OCI-LY3 (cell line): ENCODE results near the gene PCP4L1.
"Not testable (repeated sequence)": the region's sequence is repeated elsewhere in the genome, so short reads cannot be mapped to it uniquely, and the experiment has no call there.

ENCODE experiments used
- H2AFZ ChIP-seq: fragments of 200-600, 300-600 bp; shearing (Covaris generic); 2 replicates; pipeline ENCODE4 v1.6.0; 2014; ENCODE audit warnings: antibody characterized with exemption, low read depth, low read length
- H3K27ac ChIP-seq: fragments of 200-600, 300-600 bp; sonication (generic); 2 replicates; pipeline ENCODE4 v1.5.1; 2014; ENCODE audit warnings: mild to moderate bottlenecking, low read length, moderate library complexity, mixed read lengths
- H3K27me3 ChIP-seq: fragments of 200-600, 300-600 bp; sonication (generic); 2 replicates; pipeline ENCODE4 v1.6.1; 2014; ENCODE audit warnings: low read depth, low read length, mixed read lengths
- H3K36me3 ChIP-seq: fragments of 200-600, 300-600 bp; sonication (generic); replicated peaks from 2 replicates; pipeline ENCODE3; 2014; ENCODE audit warnings: low read depth, low read length, mixed read lengths
- H3K4me1 ChIP-seq: fragments of 300-600, 200-600 bp; sonication (generic); 2 replicates; pipeline ENCODE4 v1.6.1; 2014; ENCODE audit warnings: low read length, mixed read lengths
- H3K4me2 ChIP-seq: fragments of 200-600, 300-600 bp; sonication (generic); 2 replicates; pipeline ENCODE4 v1.6.1; 2014; ENCODE audit warnings: low read length, mixed read lengths
- H3K4me3 ChIP-seq: fragments of 300-600, 200-600 bp; sonication (generic); 2 replicates; pipeline ENCODE4 v1.5.1; 2014; ENCODE audit warnings: antibody characterized with exemption, mild to moderate bottlenecking, low read length, moderate library complexity
- H3K79me2 ChIP-seq: fragments of 300-600, 200-600 bp; shearing (Covaris generic); 2 replicates; pipeline ENCODE4 v1.6.1; 2014; ENCODE audit warnings: mild to moderate bottlenecking, low read length, mixed read lengths
- H3K9ac ChIP-seq: fragments of 300-600, 200-600 bp; shearing (Covaris generic); 2 replicates; pipeline ENCODE4 v1.6.0; 2014; ENCODE audit warnings: mild to moderate bottlenecking, low read length, moderate library complexity
- H3K9me3 ChIP-seq: fragments of 200-600, 300-600 bp; shearing (Covaris generic); 2 replicates; pipeline ENCODE4 v1.6.1; 2014; ENCODE audit warnings: low read length, mixed read lengths; ENCODE audit not compliant: insufficient read depth
- H4K20me1 ChIP-seq: fragments of 200-600, 300-600 bp; sonication (generic); 2 replicates; pipeline ENCODE4 v1.6.1; 2016; ENCODE audit warnings: low read length, mixed read lengths; ENCODE audit not compliant: insufficient read depth
- CTCF ChIP-seq: fragments of 200-600, 300-600 bp; sonication (generic); IDR thresholded peaks from 2 replicates; pipeline ENCODE4 v1.5.1; 2014; ENCODE audit warnings: antibody characterized with exemption, low read length, low read depth
- EZH2phosphoT487 ChIP-seq: fragments of 200-600 bp; shearing (Covaris generic); IDR thresholded peaks from 2 replicates; pipeline ENCODE4 v1.6.1; 2018; ENCODE audit warnings: antibody characterized with exemption, mixed run types, low read depth

The PCP4L1 gene

DNA sequence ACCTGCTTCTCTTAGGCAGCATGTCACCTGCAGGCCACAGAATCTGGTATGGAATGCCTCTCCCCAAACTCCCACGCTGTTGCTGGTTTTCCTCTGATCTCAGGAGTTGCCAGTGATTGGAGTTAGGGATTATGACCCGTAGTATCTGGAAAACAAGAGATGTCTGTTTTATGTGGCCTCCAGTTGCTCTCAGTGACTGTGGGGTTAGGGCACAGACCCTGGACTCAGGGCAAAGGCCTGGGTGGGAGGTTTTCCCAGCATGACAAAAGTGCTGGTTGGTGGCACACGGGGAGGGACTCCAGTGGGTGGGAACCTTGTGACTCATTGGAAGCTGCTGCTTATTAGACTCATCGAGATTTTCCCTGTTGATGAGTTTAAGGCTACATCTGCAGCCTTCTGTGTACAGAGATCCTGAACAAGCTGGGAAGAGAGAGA, 20.5 kb upstream of the PCP4L1 start, which contains the start of gene NR1I3:
Gene NR1I3, minus strand, starts transcription at position 165 of the 435 bp plus-strand sequence. CDS start 1,638 bp downstream, outside the sequence.
- no peak within 1 kb of the TSS for H3K9ac ChIP-seq
- no peak within 1 kb of the TSS for H2AFZ ChIP-seq
- H3K79me2 ChIP-seq: no peaks in the 10 kb centered on the region
- peaks cover 8% of the 10 kb centered on the region; the same call in 1 of the 2 replicates for H3K27me3 ChIP-seq
- no peaks in the 10 kb centered on the region for H3K9me3 ChIP-seq
- H4K20me1 ChIP-seq: no peaks in the 10 kb centered on the region
- no peak within 1 kb of the TSS for H3K27ac ChIP-seq
- no peak within 1 kb of the TSS for H3K4me3 ChIP-seq
- no peaks in the 10 kb centered on the region for H3K36me3 ChIP-seq
- H3K4me1 ChIP-seq: peaks cover 8% of the 10 kb centered on the region; the same call in 1 of the 2 replicates
- no peak within 1 kb of the TSS for H3K4me2 ChIP-seq
- no peak for TF ChIP-seq CTCF
- no peak for TF ChIP-seq EZH2phosphoT487

GRCh38 chr1:161241682-161242081, 16.9 kb upstream of the PCP4L1 start:
- no peak overlapping the region for H3K9ac ChIP-seq
- H3K9me3 ChIP-seq: no peaks in the 10 kb centered on the region
- no peak for TF ChIP-seq EZH2phosphoT487
- TF ChIP-seq CTCF: no peak
- no peak overlapping the region for H3K27ac ChIP-seq
- H3K4me3 ChIP-seq: no peak overlapping the region
- H4K20me1 ChIP-seq: no peaks in the 10 kb centered on the region
- H3K4me2 ChIP-seq: no peak overlapping the region
- H3K27me3 ChIP-seq: no peaks in the 10 kb centered on the region
- no peaks in the 10 kb centered on the region for H3K36me3 ChIP-seq
- no peaks in the 10 kb centered on the region for H3K79me2 ChIP-seq
- H3K4me1 ChIP-seq: peaks cover 8% of the 10 kb centered on the region; the same call in 1 of the 2 replicates
- no peak overlapping the region for H2AFZ ChIP-seq

DNA sequence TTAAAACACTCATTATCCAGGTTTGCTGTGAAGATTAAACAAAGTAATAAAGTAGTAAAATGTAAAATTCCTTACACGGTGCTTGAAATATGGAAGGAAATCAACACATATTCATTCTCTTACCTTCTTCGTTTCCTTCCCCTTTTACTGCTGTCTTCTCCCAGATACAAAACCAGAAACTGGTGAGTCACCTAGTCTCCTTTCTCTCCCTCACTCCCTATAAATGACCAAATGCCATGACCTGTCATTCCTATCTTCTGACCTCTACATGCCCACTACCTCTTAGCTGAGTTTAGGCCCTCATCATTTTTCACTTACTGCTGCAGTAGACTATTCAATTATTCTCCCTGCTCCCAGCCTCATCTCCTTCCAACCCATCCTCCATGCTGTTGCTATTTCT, 16.2 kb upstream of the PCP4L1 start:
- Histone ChIP-seq H3K27me3 (no peaks in the 10 kb centered on the region), H2AFZ (no peak overlapping the region), H3K4me2 (no peak overlapping the region), H3K79me2 (no peaks in the 10 kb centered on the region), H3K4me1 (peaks cover 8% of the 10 kb centered on the region; the same call in 1 of the 2 replicates), H4K20me1 (no peaks in the 10 kb centered on the region), H3K27ac (no peak overlapping the region), H3K9me3 (no peaks in the 10 kb centered on the region), H3K36me3 (no peaks in the 10 kb centered on the region), H3K4me3 (no peak overlapping the region), H3K9ac (no peak overlapping the region)
- TF ChIP-seq CTCF (no peak), EZH2phosphoT487 (no peak)

DNA sequence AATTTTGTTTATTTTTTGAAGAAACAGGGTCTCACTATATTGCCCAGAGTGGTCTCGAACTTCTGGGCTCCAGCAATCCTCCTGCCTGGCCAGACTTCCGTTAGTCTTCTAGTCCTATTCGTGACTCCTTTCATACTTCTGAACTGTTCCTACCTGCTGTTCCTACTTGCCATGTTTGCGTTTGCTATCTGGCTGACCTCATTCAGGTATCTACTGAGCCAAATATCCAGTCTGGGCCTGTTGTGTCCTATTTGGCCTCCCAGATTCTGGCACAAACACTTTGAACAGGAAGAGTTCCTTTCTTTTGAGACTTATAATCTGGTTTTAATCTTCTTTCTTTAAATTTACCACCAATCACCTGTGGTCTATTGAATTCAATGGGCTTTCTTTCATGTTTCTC, 13.7 kb upstream of the PCP4L1 start:
- Histone ChIP-seq H3K36me3 (no peaks in the 10 kb centered on the region), H3K4me3 (no peak overlapping the region), H4K20me1 (no peaks in the 10 kb centered on the region), H3K4me2 (no peak overlapping the region), H3K79me2 (no peaks in the 10 kb centered on the region), H3K4me1 (peaks cover 8% of the 10 kb centered on the region; the same call in 1 of the 2 replicates), H2AFZ (no peak overlapping the region), H3K27me3 (no peaks in the 10 kb centered on the region), H3K9me3 (no peaks in the 10 kb centered on the region), H3K9ac (no peak overlapping the region), H3K27ac (no peak overlapping the region)
- no peak for TF ChIP-seq EZH2phosphoT487
- TF ChIP-seq CTCF: no peak

DNA sequence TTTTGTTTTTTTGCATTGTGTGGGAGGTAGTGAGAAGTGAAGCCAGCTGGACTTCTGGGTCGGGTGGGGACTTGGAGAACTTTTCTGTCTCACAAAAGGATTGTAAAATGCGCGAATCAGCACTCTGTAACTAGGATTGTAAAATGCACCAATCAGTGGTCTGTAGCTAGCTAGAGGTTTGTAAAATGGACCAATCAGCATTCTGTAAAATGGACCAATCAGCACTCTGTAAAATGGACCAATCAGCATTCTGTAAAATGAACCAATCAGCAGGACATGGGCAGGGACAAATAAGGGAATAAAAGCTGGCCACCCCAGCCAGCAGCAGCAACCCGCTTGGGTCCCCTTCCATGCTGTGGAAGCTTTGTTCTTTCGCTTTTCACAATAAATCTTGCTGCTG, 8.4 kb upstream of the PCP4L1 start:
- H3K27me3 ChIP-seq, H3K4me1 ChIP-seq, H3K4me3 ChIP-seq, H3K36me3 ChIP-seq, H3K9me3 ChIP-seq, H3K4me2 ChIP-seq, H3K27ac ChIP-seq, H3K9ac ChIP-seq, H4K20me1 ChIP-seq, H3K79me2 ChIP-seq, H2AFZ ChIP-seq: not testable (repeated sequence)
